ENCODE measurements around the gene NEK6. TPM values are rescaled to one million over a fixed set of nuclear protein-coding genes. Genes with fewer than 3 reads are reported as not detected.

NEK6 gene
- total RNA-seq, 2 donors from 2014 or later, result 3.1 to 5.4 TPM

DNA sequence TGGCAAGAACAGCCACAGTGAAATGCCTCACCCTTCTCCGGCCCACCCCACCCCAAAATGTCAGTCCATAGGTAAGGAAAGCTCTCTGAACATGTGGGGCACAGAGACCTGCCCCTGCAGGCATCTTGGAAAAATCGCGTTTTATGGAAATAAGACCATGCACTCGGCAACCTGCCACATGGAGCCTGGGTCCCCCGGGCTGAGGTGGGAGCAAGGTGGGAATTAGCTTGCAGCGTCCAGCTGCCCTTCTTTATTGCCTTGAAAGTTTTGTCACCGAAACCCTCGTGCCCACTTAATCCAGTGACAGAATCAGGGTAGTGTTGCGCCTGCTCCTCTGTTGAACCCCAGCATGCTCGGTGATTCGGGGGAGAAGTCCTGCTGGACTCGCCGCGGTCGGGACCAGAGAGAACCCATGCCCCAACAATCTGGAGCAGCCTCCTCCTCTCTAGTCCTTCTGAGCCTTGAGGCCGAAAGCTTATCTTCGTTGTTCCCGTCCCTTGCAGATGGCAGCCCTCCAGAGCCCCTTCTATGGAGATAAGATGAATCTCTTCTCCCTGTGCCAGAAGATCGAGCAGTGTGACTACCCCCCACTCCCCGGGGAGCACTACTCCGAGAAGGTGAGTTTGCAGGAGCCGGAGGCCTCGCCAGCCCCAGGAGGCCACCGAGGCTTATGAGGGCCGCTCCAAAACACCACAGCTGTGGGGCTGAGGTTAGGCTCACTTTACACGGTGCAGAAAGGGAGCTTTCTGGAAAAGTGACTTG is 89.6 kb downstream of the NEK6 start:
- DNase-seq (ENCODE audit: low spot score in 2 of 2), result peak in 1 of 2 donors; percentile 39
- Mint-ChIP-seq H3K9me3 (no peaks in the 10 kb centered on the region), H3K36me3 (no peaks in the 10 kb centered on the region), H3K27ac (peak overlapping the region in 1 of 2 donors; percentile 81)
- no peak for ATAC-seq

DNA sequence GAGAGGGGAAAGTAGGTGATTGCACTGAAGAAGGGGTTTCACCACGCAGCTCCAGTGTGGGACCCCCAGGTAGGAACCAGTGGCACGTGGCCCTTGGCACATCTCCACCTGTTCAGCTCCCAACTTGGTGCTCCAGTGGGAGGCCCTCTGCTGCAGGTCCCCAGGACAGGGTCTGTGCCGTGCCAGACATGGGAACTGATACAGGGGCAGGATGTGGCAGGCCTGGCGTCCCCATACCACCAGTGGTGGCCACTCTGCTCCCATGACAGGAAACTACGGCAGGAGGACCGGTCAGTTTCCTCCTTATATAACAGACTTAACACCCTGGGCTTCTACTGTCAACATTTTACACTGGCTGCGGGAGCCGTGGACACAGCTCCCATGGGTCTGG is 90.2 kb downstream of the NEK6 start:
- Mint-ChIP-seq H3K27ac (peak overlapping the region in 1 of 2 donors; percentile 33), H3K36me3 (no peaks in the 10 kb centered on the region), H3K9me3 (no peaks in the 10 kb centered on the region)
- no peak for ATAC-seq
- DNase-seq (ENCODE audit: low spot score in 2 of 2), result no peak

DNA sequence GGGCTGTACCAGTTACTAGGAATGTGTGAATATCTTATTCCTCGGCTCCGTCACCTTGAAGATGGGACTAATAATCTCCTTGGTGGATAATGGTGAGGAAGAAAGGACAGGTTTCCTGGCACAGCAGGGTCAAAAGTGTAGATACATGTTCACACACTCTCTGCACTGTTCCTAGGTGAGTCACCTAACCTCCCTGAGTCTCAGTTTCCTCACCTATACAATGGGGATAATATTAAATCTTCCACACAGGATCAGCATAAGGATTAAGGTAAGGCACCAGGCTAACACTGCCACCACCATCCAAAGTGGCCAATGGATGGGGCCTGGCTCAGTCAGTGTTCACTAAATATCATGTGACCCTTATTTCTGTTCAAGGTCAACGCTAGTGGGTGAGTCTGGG is 90.6 kb downstream of the NEK6 start:
- DNase-seq (ENCODE audit: low spot score in 2 of 2), result no peak
- ATAC-seq, result no peak
- Mint-ChIP-seq H3K27ac (peak overlapping the region in 1 of 2 donors; percentile 33), H3K9me3 (no peaks in the 10 kb centered on the region), H3K36me3 (no peaks in the 10 kb centered on the region)

DNA sequence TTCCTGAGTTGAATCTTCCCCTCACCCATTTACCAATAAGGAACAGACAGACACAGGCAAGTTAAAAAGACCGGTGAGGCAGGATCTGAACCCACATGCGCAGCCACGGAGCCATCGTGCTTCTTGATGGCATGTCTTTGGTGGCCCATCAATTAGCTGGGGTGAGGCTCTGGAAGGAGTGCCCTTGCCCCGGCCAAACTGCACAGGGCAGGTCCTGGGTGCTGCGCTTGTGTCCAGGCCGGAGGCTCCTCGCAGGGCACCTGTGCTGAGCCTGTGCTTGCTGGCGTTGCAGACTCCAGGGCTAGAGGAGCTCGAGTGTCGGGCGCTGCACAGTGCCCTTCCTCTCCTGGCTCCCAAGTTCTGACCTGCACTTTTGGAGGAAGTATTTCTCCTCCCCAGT is 91.1 kb downstream of the NEK6 start:
- Mint-ChIP-seq H3K9me3 (no peaks in the 10 kb centered on the region), H3K36me3 (no peaks in the 10 kb centered on the region), H3K27ac (no peak overlapping the region)
- no peak for ATAC-seq
- peak in 1 of 2 donors; percentile 46 for DNase-seq (ENCODE audit: low spot score in 2 of 2)

DNA sequence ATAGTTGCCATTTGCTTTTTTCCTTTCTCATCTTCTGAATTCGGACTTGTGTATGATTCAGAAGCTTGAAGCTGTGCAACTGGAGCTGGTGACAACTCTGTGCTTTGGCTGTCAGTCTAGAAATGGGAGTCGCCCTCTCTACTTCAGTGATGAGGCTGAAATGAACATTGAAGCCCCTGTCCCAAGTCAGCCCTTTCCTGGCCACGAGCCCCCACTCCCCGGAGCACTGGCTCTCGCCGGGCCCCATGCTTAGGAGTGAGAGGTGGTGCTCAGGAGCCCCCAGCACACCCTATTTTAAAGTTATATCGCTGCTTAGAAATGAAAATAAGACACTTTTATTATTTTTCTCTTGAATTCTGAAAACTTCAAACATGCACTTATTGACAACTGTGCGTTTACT is 91.5 kb downstream of the NEK6 start:
- Mint-ChIP-seq H3K27ac (no peak overlapping the region), H3K9me3 (no peaks in the 10 kb centered on the region), H3K36me3 (no peaks in the 10 kb centered on the region)
- ATAC-seq (no peak), DNase-seq (ENCODE audit: low spot score in 2 of 2) (no peak)

DNA sequence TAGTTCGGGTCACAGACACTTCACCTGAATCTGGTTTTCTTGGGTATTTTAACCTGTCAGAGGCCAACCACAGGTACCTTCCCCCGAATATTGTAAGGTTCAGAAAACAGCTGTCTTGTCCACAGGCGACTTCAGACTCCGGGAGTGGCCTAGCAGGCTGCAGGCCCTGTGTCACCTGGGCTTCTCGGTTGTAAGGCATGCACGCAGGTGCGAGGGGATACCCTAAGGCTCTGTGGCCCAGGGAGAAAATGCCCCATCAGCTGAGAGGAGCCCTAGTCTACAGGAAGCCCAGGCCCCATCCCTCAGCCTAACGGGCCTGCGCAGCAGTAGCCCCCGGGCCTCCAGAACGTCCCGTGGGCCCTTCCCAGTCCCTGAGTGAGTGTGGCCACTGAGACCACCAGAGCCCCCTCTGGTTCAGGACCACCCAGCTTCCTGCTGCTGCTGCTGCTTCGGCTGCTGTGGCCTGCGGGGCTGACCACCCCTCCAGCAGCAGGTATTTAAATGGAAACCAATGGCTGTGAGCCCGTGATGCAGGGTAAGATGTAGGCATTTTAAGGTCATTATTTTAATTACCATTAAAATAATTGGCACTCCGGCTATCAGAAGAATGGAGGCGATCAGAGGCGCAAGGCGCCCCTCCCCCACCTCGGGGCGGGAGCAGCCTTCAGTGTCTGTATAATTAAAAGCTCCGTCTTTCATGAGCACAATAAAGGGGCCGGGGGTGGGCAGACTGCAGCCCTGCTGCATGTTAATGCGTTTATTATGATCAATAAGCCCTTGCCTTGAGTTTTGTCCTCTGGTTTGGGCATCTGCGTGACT is 92.1 kb downstream of the NEK6 start:
- Mint-ChIP-seq H3K27ac (no peak overlapping the region), H3K36me3 (no peaks in the 10 kb centered on the region), H3K9me3 (no peaks in the 10 kb centered on the region)
- no peak for ATAC-seq
- no peak for DNase-seq (ENCODE audit: low spot score in 2 of 2)

DNA sequence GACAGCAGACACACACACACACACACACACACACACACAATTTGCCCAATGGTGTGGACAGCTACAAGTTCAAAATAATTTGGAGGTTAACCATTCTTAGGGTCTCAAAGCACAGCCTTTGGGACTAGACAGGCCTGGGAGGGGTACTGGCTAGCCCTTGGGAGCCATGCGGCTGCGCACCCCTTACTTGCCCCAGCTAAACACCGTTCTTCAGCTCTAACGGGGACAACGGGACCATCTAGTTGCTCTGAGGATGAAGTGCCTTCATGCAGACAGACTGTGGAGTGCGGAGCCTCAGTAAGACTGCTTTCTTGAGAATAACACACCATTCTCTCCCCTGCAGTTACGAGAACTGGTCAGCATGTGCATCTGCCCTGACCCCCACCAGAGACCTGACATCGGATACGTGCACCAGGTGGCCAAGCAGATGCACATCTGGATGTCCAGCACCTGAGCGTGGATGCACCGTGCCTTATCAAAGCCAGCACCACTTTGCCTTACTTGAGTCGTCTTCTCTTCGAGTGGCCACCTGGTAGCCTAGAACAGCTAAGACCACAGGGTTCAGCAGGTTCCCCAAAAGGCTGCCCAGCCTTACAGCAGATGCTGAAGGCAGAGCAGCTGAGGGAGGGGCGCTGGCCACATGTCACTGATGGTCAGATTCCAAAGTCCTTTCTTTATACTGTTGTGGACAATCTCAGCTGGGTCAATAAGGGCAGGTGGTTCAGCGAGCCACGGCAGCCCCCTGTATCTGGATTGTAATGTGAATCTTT is 92.9 kb downstream of the NEK6 start:
- DNase-seq (ENCODE audit: low spot score in 2 of 2) (no peak), ATAC-seq (no peak)
- Mint-ChIP-seq H3K9me3 (no peaks in the 10 kb centered on the region), H3K36me3 (no peaks in the 10 kb centered on the region), H3K27ac (peak overlapping the region in 1 of 2 donors; percentile 23)

DNA sequence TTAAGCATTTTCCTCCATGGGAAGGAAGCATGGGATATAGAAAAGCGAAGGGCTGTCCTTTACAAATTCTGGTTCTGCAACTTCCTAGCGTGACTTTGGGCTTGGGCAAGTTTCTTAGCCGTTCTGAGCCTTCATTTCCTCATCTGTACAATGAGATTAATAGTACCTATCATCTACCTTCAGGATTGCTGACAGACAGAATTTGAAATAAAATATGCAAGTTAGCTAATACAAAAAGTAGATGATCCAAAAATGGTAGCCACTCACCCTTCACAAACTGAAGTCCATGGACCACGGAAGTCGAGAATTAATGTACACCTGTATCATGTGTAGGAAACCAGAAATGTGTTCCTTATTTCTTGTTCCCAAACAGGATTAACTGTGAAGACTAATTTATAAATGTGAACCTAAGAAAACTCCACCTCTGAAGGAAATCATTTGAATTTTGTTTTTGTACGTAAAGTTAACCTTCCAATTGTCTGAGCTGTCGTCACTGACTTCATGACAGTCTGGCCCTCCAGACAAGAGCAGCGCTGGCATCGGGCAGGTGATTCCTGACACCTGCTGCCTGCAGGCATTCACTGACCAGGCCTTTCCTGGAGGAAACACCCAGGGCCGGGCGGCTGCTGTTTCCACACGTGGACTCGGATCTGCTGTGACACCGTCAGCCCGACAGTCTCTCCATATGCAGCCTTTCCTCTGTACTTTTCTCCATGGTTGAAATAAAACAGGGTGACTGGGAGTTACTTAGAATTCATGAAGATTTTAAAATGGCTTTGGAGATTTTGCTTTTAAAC is 94.1 kb downstream of the NEK6 start:
- H3K27ac Mint-ChIP-seq, result peak overlapping the region in 1 of 2 donors; percentile 18
- H3K36me3 Mint-ChIP-seq, result no peaks in the 10 kb centered on the region
- H3K9me3 Mint-ChIP-seq, result no peaks in the 10 kb centered on the region
- DNase-seq (ENCODE audit: low spot score in 2 of 2), result no peak
- ATAC-seq, result no peak

DNA sequence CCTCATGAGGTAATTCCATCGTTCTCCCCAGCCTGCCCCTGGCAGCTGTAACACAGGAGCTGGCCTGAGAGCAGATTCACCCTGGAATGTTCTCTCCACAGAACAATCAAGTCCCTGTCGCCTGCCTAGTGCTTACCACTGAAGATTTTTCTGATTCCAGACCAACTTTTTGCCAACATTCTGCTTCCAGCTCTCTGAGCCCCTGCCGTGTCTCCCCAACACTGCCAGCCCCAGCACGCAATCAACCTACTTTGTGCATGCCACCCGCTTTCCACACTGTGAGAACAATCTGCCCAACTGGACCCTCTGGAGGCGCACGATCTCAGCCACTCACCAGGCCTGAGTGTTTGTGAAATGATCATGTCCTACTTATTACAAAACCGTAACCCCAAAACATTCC is 94.9 kb downstream of the NEK6 start:
- no peak for DNase-seq (ENCODE audit: low spot score in 2 of 2)
- ATAC-seq, result no peak
- Mint-ChIP-seq H3K9me3 (no peaks in the 10 kb centered on the region), H3K36me3 (no peaks in the 10 kb centered on the region), H3K27ac (peak overlapping the region; percentile 18 to 23)

DNA sequence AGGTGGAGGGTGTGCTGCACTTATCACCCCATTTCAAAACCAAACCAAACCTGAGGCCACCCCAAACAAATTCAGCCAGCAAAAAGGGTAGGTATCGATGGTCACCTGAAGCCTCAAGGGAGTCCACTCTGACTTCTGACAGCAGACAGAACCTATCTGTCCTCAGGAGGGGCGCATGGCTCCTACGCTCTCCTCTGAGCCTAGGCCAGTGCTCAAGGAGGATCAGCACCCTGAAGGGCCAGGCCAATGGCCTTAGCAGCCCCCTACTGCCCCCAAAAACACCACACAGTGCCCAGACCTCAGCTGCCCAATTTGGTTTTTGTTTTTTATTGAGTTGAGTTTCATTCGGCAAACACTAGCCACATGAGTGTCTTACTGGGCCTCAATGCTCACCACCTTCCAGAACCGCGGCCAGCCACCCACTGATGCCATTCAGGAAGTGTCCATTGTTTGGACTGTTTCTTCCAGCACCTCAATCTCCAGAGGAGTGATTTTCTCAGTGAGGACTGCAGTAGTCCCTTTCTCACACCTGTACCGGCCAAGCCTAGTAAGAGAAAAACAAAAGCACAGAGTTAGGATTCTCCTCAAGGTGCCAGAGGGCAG is 95.5 kb downstream of the NEK6 start:
- peak overlapping the region in 1 of 2 donors; percentile 9 for H3K27ac Mint-ChIP-seq
- no peaks in the 10 kb centered on the region for H3K36me3 Mint-ChIP-seq
- ATAC-seq (no peak), DNase-seq (ENCODE audit: low spot score in 2 of 2) (no peak)
- no peaks in the 10 kb centered on the region for H3K9me3 Mint-ChIP-seq

DNA sequence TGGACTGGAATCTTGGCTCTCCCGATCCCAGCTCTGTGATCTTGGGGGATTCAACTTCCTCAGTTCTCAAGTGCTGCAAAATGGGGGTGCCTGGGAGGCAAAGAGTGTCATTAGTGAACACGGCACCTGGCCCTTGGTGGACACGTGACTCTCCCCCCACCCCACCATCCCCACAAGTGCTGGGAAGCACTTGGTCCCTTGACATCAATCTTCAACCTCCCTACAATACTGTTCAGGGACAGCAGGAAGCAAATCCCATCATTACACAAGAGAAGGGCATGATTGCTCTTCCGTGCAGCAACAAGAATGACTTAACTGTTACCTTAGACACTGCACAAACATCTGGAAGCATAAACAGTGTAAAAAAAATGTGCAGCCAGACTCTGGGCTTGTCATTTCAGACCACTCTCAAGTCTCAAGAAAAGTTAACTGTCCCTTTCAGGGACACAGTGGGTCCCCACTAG is 96.1 kb downstream of the NEK6 start:
- H3K27ac Mint-ChIP-seq, result peak overlapping the region in 1 of 2 donors; percentile 88
- ATAC-seq, result no peak
- H3K36me3 Mint-ChIP-seq, result no peaks in the 10 kb centered on the region
- DNase-seq (ENCODE audit: low spot score in 2 of 2), result no peak
- no peaks in the 10 kb centered on the region for H3K9me3 Mint-ChIP-seq

DNA sequence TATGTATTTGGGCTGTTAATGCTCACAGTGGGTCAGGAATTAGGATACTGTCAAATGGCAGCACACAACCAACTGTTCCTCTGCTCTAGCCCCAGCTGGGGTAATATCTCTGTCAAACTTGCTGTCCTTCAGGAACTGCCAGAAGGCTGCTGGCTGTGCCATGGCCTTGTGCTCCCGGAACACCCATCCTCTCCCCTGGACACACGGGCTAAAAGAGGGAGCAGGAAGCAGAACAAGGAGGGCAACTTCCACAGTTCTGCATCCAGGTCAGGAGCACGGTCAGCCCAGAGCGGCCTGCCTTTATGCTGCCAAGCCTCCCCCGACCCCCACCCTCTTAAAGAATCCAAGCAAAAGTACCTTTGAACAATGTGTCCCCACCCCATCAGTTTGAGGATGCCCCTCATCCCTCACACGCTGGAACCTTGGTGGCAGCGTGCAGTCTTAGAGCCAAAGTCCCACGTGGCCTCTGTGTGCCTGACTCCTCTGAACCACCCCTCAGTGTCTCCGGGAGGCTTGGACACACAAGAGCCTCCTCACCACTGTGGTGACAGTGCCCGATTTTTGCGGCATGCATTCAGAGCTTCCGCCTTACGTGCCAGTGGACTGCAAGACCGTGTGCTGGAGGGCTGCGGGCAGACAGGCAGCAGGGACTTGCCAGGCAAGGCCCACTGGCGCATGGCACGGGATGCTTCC is 96.7 kb downstream of the NEK6 start:
- Mint-ChIP-seq H3K9me3 (no peaks in the 10 kb centered on the region), H3K27ac (peak overlapping the region in 1 of 2 donors; percentile 51), H3K36me3 (no peaks in the 10 kb centered on the region)
- DNase-seq (ENCODE audit: low spot score in 2 of 2) (no peak), ATAC-seq (no peak)

DNA sequence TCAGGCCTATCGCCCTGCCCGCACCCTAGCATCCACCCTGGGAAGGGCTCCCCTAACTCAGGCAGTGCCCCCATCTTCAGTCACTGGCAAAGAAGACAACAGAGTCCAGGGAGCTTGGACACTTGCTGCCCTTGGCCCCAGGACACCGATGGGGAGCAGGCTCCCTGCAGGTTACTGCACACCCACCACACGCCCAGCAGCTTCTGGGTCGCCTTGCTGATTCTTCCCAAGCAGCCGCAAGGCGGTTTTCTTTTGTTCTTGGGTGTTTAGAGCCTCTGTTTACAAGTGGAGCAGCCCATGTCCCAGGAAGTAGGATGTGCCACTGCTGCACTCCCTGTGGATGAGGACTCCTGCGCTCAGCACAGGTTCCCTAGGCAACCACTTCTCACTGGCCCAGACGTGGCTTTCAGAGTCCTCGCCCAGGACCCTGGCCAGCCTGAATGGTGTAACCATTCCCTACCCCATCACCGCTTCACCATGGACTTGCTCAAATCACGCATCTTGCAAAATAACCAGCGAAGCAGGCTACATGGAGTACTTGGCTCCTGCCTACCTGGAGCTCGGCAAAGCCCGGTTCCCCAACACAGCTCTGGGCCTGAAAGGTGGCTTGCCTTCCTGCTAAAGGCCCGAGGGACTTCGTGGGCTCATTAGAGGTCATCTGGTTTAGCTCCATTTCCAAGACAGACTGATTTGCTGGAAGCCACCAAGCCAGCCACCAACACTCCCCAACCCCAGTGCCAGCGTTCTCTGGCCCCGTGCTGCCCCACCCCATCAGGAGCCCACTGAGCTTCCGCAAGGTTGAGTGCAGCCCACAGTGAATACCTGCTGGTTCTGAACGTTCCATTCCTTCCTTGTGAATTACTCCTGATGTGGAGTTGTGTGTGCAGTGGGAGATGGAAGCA is 97.5 kb downstream of the NEK6 start:
- no peak for DNase-seq (ENCODE audit: low spot score in 2 of 2)
- Mint-ChIP-seq H3K27ac (peak overlapping the region; percentile 51 to 65), H3K36me3 (no peaks in the 10 kb centered on the region)

DNA sequence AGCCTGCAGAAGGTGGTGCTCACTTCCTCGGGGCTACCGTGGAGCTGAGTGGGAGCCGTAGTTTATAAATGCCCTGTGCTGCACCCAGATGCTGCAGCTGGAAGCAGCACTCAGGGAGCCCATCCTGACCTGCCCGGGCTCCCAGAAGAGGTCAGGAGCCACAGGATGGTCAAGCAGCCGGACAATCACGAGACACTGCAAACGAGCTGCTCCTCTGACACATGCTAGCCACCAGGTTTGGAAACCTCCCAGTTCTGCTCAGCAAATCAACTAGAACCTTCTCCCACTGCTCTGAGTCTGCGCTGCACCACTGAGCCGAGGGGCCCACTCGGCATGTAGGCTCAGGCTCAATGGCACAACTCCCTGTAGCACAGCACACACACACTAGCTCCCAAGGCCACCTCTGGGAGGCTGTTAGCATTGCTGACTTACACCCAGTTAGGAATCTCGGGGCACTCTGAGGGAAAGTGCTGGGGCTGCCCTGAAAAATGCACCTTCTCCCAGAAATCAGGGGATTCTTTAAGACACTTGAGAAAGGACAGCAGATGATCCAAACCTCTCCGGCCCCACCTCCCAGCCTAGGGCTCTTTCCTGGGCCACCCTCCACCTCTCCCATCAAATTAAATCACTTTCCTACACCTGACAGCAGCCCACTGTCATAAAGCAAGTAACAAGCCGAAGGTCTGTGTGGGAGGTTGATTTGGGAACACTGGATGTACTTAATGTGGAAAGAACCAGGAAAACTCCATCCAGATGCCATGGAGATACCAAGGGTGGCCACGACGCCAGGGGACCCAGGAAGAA is 98.4 kb downstream of the NEK6 start:
- peak overlapping the region in 1 of 2 donors; percentile 65 for H3K27ac Mint-ChIP-seq
- H3K36me3 Mint-ChIP-seq, result no peaks in the 10 kb centered on the region
- no peaks in the 10 kb centered on the region for H3K9me3 Mint-ChIP-seq
- ATAC-seq (no peak), DNase-seq (ENCODE audit: low spot score in 2 of 2) (no peak)

More for the DNA sequence above, 97.5 kb downstream of the NEK6 start:
- H3K9me3 Mint-ChIP-seq, result no peaks in the 10 kb centered on the region
- no peak for ATAC-seq

All from activated naive CD4-positive, alpha-beta T cell treated with anti-CD3 and anti-CD28 coated beads, Interleukin-2, amount 50 U/mL, for 72 hours (primary cell).